ENCODE data around the gene TPRA1. TPM values are rescaled to one million over a fixed set of nuclear protein-coding genes. Genes with fewer than 3 reads are reported as not detected.
A peak's percentile ranks its signal among the peaks of the same experiment; 100 is the strongest.

The TPRA1 gene
- total RNA-seq, 6 experiments from 2014 or later = 38.8 to 47.5 (median 43.8) TPM

DNA sequence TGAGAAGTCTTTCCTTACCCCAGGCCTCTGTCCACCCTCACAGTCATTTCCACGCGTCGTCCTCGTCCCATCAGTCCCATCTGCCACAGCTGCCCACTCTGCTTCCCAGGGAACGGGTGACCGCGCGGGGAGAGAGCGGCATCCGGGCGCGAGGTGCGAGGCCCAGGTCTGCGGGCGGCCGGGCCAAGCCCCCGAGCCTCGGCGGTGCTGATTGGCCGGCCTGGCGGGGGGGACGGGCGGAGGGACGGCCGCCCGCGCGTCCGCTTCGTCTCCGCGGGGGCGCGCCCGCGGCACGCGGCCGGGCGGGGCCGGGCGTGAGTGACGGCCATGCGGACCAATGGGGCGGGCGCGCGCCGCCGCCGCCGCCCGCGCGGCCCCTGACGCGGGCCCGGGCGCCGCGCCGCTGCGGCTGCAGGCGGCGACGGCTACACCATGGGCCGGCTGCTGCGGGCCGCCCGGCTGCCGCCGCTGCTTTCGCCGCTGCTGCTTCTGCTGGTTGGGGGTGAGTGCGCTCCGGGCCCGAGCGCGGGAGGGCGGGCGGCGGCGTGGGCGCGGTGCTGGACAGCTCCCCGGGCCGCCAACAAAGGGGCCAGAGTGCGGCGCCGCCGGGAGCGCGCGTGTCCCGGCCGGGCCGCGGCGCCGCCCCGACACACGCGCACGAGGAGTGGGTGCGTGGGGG, 38.4 kb upstream of the TPRA1 start, which contains the start of gene PODXL2:
Gene PODXL2 (plus strand): TSS at position 398 of the 679 bp plus-strand sequence. CDS start 35 bp downstream, at position 433.
- peaks cover 4% of the 10 kb centered on the region; the same call in 1 of the 2 replicates for H3K36me3 Mint-ChIP-seq (ENCODE audit: low read depth)
- H3K4me1 Mint-ChIP-seq (ENCODE audit: low read depth) = peaks cover 4% of the 10 kb centered on the region; the same call in 1 of the 2 replicates
- peak within 1 kb of the TSS; percentile 20; the same call in 1 of the 2 replicates for H3K4me3 Mint-ChIP-seq
- TF ChIP-seq, protein P1, sequence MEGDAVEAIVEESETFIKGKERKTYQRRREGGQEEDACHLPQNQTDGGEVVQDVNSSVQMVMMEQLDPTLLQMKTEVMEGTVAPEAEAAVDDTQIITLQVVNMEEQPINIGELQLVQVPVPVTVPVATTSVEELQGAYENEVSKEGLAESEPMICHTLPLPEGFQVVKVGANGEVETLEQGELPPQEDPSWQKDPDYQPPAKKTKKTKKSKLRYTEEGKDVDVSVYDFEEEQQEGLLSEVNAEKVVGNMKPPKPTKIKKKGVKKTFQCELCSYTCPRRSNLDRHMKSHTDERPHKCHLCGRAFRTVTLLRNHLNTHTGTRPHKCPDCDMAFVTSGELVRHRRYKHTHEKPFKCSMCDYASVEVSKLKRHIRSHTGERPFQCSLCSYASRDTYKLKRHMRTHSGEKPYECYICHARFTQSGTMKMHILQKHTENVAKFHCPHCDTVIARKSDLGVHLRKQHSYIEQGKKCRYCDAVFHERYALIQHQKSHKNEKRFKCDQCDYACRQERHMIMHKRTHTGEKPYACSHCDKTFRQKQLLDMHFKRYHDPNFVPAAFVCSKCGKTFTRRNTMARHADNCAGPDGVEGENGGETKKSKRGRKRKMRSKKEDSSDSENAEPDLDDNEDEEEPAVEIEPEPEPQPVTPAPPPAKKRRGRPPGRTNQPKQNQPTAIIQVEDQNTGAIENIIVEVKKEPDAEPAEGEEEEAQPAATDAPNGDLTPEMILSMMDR (IDR thresholded peaks at IDR 0.05) = no peak
- peaks cover 35% of the 10 kb centered on the region for H3K27me3 Mint-ChIP-seq (ENCODE audit: insufficient read depth)
- H3K9me3 Mint-ChIP-seq = no peaks in the 10 kb centered on the region
- DNase-seq = no peak
- no peak within 1 kb of the TSS for H3K27ac Mint-ChIP-seq

DNA sequence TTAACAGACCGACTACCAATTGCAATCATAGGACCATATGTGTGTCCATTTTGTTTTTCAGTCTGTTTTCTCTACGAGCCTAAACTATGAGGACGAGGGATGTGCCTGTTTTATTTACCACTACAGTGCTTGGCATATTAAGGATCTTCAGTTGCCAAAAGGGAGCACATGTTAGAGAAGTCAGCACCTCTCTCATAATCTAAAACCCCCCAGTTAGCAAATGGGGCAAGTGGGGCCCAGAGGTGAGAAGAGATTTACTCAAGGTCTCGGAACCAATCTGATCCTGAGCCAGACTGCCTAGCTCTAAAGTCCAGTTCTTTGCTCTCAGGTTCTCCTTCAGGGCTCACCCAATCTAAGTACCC, 37.9 kb upstream of the TPRA1 start:
- Mint-ChIP-seq H3K4me3 (peak overlapping the region; percentile 20; the same call in 1 of the 2 replicates), H3K9me3 (no peaks in the 10 kb centered on the region), H3K27ac (no peak overlapping the region), H3K36me3 (ENCODE audit: low read depth) (peaks cover 4% of the 10 kb centered on the region; the same call in 1 of the 2 replicates), H3K27me3 (ENCODE audit: insufficient read depth) (peaks cover 35% of the 10 kb centered on the region), H3K4me1 (ENCODE audit: low read depth) (peaks cover 4% of the 10 kb centered on the region; the same call in 1 of the 2 replicates)
- TF ChIP-seq, protein P1 (IDR thresholded peaks at IDR 0.05) = no peak
- DNase-seq = no peak

DNA sequence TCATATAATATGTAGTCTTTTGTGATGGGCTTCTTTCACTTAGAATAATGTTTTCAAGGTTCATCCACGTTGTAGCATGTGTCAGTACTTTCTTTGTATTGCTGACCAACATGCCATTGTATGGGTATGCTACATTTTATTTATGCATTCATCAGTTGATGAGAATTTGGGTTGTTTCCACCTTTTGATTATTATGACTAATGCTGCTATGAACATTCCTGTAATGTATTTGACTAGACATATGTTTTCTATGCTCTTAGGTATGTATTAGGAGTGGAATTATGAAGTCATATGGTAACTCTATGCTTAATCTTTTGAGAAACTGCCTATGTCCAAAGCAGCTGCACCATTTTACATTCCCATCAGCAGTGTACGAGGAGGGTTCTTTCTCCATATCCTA, 35.3 kb upstream of the TPRA1 start:
- Mint-ChIP-seq H3K9me3 (no peaks in the 10 kb centered on the region), H3K36me3 (ENCODE audit: low read depth) (peaks cover 9% of the 10 kb centered on the region), H3K27me3 (ENCODE audit: insufficient read depth) (peaks cover 23% of the 10 kb centered on the region), H3K27ac (no peak overlapping the region), H3K4me1 (ENCODE audit: low read depth) (peaks cover 4% of the 10 kb centered on the region; the same call in 1 of the 2 replicates), H3K4me3 (no peak overlapping the region)
- no peak for DNase-seq
- TF ChIP-seq, protein P1 (IDR thresholded peaks at IDR 0.05) = no peak

DNA sequence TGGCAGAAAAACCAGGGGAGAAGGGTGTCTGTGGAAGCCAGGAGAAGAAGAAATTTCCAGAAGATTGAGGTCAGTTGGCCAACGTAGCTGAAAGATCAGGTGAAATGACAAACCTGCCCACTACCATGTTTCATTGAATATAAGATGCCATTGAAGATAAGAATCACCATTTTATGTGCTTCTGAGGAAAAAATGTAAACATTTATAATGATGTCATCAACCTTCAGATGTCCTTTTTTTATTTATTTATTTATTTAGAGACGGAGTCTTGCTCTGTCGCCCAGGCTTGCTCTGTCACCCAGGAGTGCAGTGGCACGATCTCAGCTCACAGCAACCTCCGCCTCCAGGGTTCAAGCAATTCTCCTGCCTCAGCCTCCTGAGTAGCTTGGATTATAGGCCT, 33.5 kb upstream of the TPRA1 start:
- peaks cover 4% of the 10 kb centered on the region; the same call in 1 of the 2 replicates for H3K4me1 Mint-ChIP-seq (ENCODE audit: low read depth)
- H3K27ac Mint-ChIP-seq = no peak overlapping the region
- H3K27me3 Mint-ChIP-seq (ENCODE audit: insufficient read depth) = peaks cover 9% of the 10 kb centered on the region
- no peaks in the 10 kb centered on the region for H3K9me3 Mint-ChIP-seq
- peaks cover 15% of the 10 kb centered on the region for H3K36me3 Mint-ChIP-seq (ENCODE audit: low read depth)
- TF ChIP-seq, protein P1 (IDR thresholded peaks at IDR 0.05) = no peak
- no peak for DNase-seq
- no peak overlapping the region for H3K4me3 Mint-ChIP-seq

DNA sequence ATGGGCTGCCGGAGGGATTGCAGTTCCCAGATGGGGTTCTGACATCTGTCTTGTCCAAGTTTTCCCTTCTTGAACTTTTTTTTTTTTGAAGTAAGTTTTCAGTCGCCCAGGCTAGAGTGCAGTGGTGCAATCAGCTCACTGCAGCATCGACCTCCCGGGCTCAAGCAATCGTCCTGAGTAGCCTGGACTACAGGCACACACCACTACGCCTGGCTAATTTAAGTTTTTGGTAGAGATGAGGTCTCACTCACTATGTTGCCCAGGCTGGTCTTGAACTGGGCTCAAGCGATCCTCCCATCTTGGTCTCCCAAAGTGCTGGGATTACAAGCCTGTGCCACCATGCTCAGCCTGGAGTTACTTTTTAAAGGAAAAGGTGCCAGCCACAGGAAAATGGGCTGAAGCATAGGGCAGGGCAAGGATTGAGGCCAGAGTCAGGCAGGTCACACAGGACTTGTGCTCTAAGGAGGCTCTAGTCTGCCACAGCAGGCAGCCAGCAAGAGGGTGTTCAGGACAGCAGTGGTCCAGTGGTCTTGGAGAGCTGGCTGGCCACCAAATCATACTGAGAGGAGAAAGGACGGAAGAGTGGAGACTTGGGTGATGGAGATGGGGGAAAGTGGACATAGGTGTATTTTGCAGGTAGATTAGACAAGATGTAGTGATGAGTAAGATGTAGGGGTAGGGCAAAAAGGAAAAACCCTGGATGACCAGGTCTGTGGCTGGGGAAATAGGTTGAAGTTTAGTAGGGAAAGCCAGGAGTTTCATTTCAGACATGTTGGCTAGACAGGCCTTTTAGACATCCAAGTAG, 32.4 kb upstream of the TPRA1 start:
- Mint-ChIP-seq H3K4me3 (no peak overlapping the region), H3K9me3 (no peaks in the 10 kb centered on the region), H3K27me3 (ENCODE audit: insufficient read depth) (peaks cover 4% of the 10 kb centered on the region), H3K36me3 (ENCODE audit: low read depth) (peaks cover 22% of the 10 kb centered on the region), H3K4me1 (ENCODE audit: low read depth) (no peaks in the 10 kb centered on the region; the same call in 1 of the 2 replicates), H3K27ac (no peak overlapping the region)
- TF ChIP-seq, protein P1 (IDR thresholded peaks at IDR 0.05) = no peak
- no peak for DNase-seq

All from HFFc6 (cell line).